Natural killer cell (primary cell): ENCODE data around the gene MRPL36. TPM values are rescaled to one million over a fixed set of nuclear protein-coding genes. Genes with fewer than 3 reads are reported as not detected.

ENCODE experiments used
- ATAC-seq, 3 donors: fragments of 150-1000 bp in 2 of 3; fragments of 200-7000 bp in 1 of 3; cut with Tn5 transposase; 1 replicate in 1 of 3; 2 replicates in 2 of 3; pipeline ENCODE4 v1.10.0; 2021; ENCODE audit warnings: mild to moderate bottlenecking in 2 of 3, moderate library complexity in 2 of 3
- DNase-seq, 2 donors: peaks; one replicate each; pipeline versions ENCODE4 v3.0.0 to v3.0.0-alpha.2; 2013 to 2021; ENCODE audit warnings: mixed read lengths in 1 of 2
- H3K27ac ChIP-seq: one replicate; pipeline ENCODE4 v1.5.1; 2013; ENCODE audit warnings: mild to moderate bottlenecking, low read length
- H3K27me3 ChIP-seq: one replicate; pipeline ENCODE4 v1.6.1; 2013; ENCODE audit warnings: low read length; ENCODE audit not compliant: control insufficient read depth, insufficient read depth
- H3K36me3 ChIP-seq: one replicate; pipeline ENCODE4 v1.6.1; 2013; ENCODE audit warnings: low read length; ENCODE audit not compliant: control insufficient read depth, insufficient read depth
- H3K4me1 ChIP-seq: one replicate; pipeline ENCODE4 v1.6.1; 2013; ENCODE audit warnings: low read length; ENCODE audit not compliant: control insufficient read depth, insufficient read depth
- H3K4me3 ChIP-seq: one replicate; pipeline ENCODE4 v1.5.1; 2013; ENCODE audit warnings: low read length
- H3K9me3 ChIP-seq: one replicate; pipeline ENCODE4 v1.6.1; 2013; ENCODE audit warnings: low read length; ENCODE audit not compliant: control insufficient read depth, insufficient read depth
- H3K27ac Mint-ChIP-seq, 2 donors: one replicate each; pipeline ENCODE4 v1.8.0; 2022; ENCODE audit warnings: mild to moderate bottlenecking in 2 of 2, mixed read lengths in 2 of 2, moderate library complexity in 1 of 2
- H3K27me3 Mint-ChIP-seq, 2 donors: one replicate each; pipeline ENCODE4 v1.8.0; 2022; ENCODE audit warnings: low read depth in 2 of 2, mixed read lengths in 2 of 2
- H3K36me3 Mint-ChIP-seq: one replicate; pipeline ENCODE4 v1.8.0; 2022; ENCODE audit warnings: mixed read lengths
- H3K4me1 Mint-ChIP-seq, 2 donors: one replicate each; pipeline ENCODE4 v1.8.0; 2022; ENCODE audit warnings: mixed read lengths in 2 of 2
- H3K4me3 Mint-ChIP-seq: one replicate; pipeline ENCODE4 v1.8.0; 2022; ENCODE audit warnings: mild to moderate bottlenecking, moderate library complexity, mixed read lengths
- H3K9me3 Mint-ChIP-seq, 2 donors: one replicate each; pipeline ENCODE4 v1.8.0; 2022; ENCODE audit warnings: mixed read lengths in 2 of 2
- WGBS: methylation state at CpG from one replicate; pipeline ENCODE4 v1.1.7; 2013; ENCODE audit warnings: missing lambda C conversion rate; ENCODE audit not compliant: insufficient coverage; 5-methylcytosine and 5-hydroxymethylcytosine counted together
- intact Hi-C: fragments of 100-400 bp; cut with micrococcal nuclease; formaldehyde crosslinking; loops from one replicate; pipeline ENCODE4 v1.14.2; 2022
- total RNA-seq, 4 donors: library from RNA; stranded (reverse); fragments of 120-200 nt in 1 of 4; gene quantifications; one replicate each; pipeline versions ENCODE4 v1.2.3 to v1.2.4, GENCODE V29; 2013 to 2022
- TF ChIP-seq, protein P1 (sequence below): fragments of 200-600 bp; IDR thresholded peaks from one replicate; pipeline ENCODE4 v1.8.0; 2022; ENCODE audit warnings: antibody characterized with exemption

MRPL36 gene
- total RNA-seq, 3 donors from 2014 or later (not counting 1 experiment from before 2014, with no cell fraction given) = 14.1 to 21.2 (median 17.1) TPM

DNA sequence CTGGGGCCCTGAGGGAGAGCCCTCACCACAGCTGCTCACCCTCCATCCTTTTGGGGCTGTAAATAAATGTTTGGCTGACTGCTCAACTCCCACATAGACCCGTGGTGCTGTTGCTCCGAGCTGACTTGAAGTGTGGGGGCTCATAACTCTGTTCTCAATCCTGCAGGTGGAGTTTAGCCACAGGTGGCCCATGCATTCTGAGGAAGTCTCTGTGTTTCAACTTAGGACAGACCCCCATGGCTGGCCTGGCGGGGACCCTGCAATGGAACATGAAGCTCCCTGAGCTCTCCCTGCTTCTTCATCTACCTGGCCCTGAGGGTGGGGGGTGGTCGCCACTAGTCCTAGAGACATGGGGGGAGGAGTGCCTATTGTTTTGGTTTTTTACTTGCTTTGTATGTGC lies 21.3 kb upstream of the MRPL36 start:
- Histone ChIP-seq H3K27me3 (no peaks in the 10 kb centered on the region), H3K9me3 (no peaks in the 10 kb centered on the region), H3K4me1 (no peaks in the 10 kb centered on the region), H3K27ac (no peak overlapping the region), H3K36me3 (peaks cover 46% of the 10 kb centered on the region), H3K4me3 (no peak overlapping the region)
- Mint-ChIP-seq H3K27me3 (no peaks in the 10 kb centered on the region), H3K9me3 (no peaks in the 10 kb centered on the region), H3K36me3 (peaks cover 19% of the 10 kb centered on the region), H3K4me3 (no peak overlapping the region), H3K4me1 (peaks cover 0 to 7% of the 10 kb centered on the region in 2 donors), H3K27ac (no peak overlapping the region)
- 97% methylated on average over 3 of the region's 4 CpGs for WGBS
- TF ChIP-seq, protein P1, sequence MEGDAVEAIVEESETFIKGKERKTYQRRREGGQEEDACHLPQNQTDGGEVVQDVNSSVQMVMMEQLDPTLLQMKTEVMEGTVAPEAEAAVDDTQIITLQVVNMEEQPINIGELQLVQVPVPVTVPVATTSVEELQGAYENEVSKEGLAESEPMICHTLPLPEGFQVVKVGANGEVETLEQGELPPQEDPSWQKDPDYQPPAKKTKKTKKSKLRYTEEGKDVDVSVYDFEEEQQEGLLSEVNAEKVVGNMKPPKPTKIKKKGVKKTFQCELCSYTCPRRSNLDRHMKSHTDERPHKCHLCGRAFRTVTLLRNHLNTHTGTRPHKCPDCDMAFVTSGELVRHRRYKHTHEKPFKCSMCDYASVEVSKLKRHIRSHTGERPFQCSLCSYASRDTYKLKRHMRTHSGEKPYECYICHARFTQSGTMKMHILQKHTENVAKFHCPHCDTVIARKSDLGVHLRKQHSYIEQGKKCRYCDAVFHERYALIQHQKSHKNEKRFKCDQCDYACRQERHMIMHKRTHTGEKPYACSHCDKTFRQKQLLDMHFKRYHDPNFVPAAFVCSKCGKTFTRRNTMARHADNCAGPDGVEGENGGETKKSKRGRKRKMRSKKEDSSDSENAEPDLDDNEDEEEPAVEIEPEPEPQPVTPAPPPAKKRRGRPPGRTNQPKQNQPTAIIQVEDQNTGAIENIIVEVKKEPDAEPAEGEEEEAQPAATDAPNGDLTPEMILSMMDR = no peak
- ATAC-seq (no peak), DNase-seq (no peak)
- intact Hi-C loops = no loop called here

GRCh38 chr5:1820381-1820780 lies 20.7 kb upstream of the MRPL36 start:
- Mint-ChIP-seq H3K9me3 (no peaks in the 10 kb centered on the region), H3K27ac (no peak overlapping the region), H3K4me3 (no peak overlapping the region), H3K36me3 (peaks cover 19% of the 10 kb centered on the region), H3K4me1 (peaks cover 0 to 7% of the 10 kb centered on the region in 2 donors), H3K27me3 (no peaks in the 10 kb centered on the region)
- DNase-seq = no peak
- H3K27me3 ChIP-seq = no peaks in the 10 kb centered on the region
- H3K36me3 ChIP-seq = peaks cover 51% of the 10 kb centered on the region
- no peak for ATAC-seq
- intact Hi-C loops = no loop called here
- H3K4me1 ChIP-seq = no peaks in the 10 kb centered on the region
- no peak overlapping the region for H3K27ac ChIP-seq
- no peak overlapping the region for H3K4me3 ChIP-seq
- no peaks in the 10 kb centered on the region for H3K9me3 ChIP-seq
- WGBS = 88% methylated on average over 11 of the region's 12 CpGs
- TF ChIP-seq, protein P1 = no peak

DNA sequence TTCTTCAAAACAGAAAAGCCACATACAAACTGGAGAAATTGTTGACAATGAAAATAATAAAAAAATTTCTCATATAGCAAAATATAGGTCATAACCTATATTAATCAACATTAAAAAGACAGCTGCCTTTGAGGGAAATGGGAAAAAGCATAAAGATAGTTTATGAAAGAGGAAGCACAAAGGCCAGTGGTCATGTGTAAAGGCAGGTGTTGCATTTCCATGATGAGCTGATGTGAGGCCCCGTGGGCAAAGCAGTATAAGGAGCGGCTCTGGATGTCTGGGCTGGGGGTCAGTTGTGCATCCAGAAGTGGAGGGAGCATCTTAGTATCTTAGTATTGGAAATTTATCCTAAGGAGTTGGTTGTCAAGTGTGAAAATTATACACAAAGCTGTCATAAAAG lies 19.8 kb upstream of the MRPL36 start:
- H3K36me3 Mint-ChIP-seq = peaks cover 19% of the 10 kb centered on the region
- peak overlapping the region in 1 of 2 donors; percentile 0 for H3K27ac Mint-ChIP-seq
- no peak overlapping the region for H3K4me3 Mint-ChIP-seq
- H3K27me3 Mint-ChIP-seq = no peaks in the 10 kb centered on the region
- H3K4me1 Mint-ChIP-seq = peaks cover 0 to 7% of the 10 kb centered on the region in 2 donors
- H3K27me3 ChIP-seq = no peaks in the 10 kb centered on the region
- H3K36me3 ChIP-seq = peaks cover 61% of the 10 kb centered on the region
- no peaks in the 10 kb centered on the region for H3K4me1 ChIP-seq
- ATAC-seq (no peak), DNase-seq (no peak)
- 90% methylated on average over 2 of the region's 2 CpGs for WGBS
- no peaks in the 10 kb centered on the region for H3K9me3 Mint-ChIP-seq
- intact Hi-C loops = no loop called here
- no peak overlapping the region for H3K27ac ChIP-seq
- H3K9me3 ChIP-seq = no peaks in the 10 kb centered on the region
- TF ChIP-seq, protein P1 = no peak
- H3K4me3 ChIP-seq = no peak overlapping the region

DNA sequence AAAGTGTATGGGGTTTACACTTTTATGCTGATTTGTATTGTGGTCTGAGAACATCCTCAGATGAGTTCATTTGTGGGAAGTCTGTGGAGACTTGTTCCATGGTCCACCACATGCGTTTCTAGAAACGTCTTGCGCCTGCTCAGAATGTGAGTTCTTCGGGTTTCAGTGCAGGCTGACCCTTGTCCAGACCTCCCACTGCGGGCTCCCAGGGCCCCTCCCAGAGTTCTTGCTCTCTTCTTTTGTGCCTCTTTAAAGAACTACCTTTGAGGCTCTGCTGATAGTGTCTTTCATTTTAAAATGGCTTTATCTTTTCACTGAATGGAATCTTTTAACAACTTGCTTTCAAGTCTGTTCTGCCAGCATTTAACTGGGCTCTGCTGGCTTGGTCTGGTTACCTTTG lies 19.1 kb upstream of the MRPL36 start:
- H3K4me1 ChIP-seq = no peaks in the 10 kb centered on the region
- TF ChIP-seq, protein P1 = no peak
- H3K27ac Mint-ChIP-seq = peak overlapping the region in 1 of 2 donors; percentile 0
- DNase-seq = no peak
- peaks cover 0 to 7% of the 10 kb centered on the region in 2 donors for H3K4me1 Mint-ChIP-seq
- no peaks in the 10 kb centered on the region for H3K27me3 ChIP-seq
- intact Hi-C loops = no loop called here
- H3K4me3 ChIP-seq = no peak overlapping the region
- no peaks in the 10 kb centered on the region for H3K9me3 ChIP-seq
- H3K27ac ChIP-seq = no peak overlapping the region
- H3K36me3 ChIP-seq = peaks cover 67% of the 10 kb centered on the region
- peaks cover 19% of the 10 kb centered on the region for H3K36me3 Mint-ChIP-seq
- no peak overlapping the region for H3K4me3 Mint-ChIP-seq
- no peaks in the 10 kb centered on the region for H3K27me3 Mint-ChIP-seq
- ATAC-seq = no peak
- H3K9me3 Mint-ChIP-seq = no peaks in the 10 kb centered on the region
- WGBS = 87% methylated on average over 5 of the region's 5 CpGs
